Colonic mucosa (tissue), 4 donors: ENCODE measurements around the gene UTY. TPM values are rescaled to one million over a fixed set of nuclear protein-coding genes. Genes with fewer than 3 reads are reported as not detected.

ENCODE experiments used
- DNase-seq: peaks from one replicate; pipeline ENCODE4 v3.0.0-alpha.2; 2020
- H3K27ac ChIP-seq: fragments of 200-600 bp; one replicate; pipeline ENCODE4 v1.8.0; 2021
- H3K27me3 ChIP-seq: fragments of 200-600 bp; one replicate; pipeline ENCODE4 v1.8.0; 2021
- H3K36me3 ChIP-seq: fragments of 200-600 bp; one replicate; pipeline ENCODE4 v1.8.0; 2021
- H3K4me1 ChIP-seq: fragments of 200-600 bp; one replicate; pipeline ENCODE4 v1.8.0; 2021; ENCODE audit warnings: mild to moderate bottlenecking
- H3K4me3 ChIP-seq: fragments of 200-600 bp; one replicate; pipeline ENCODE4 v1.8.0; 2021
- H3K9ac ChIP-seq, 2 donors: one replicate each; pipeline ENCODE4 v1.7.0; 2013; ENCODE audit warnings: control low read depth in 2 of 2, low read depth in 2 of 2, low read length in 2 of 2
- H3K9me3 ChIP-seq: fragments of 200-600 bp; one replicate; pipeline ENCODE4 v1.8.0; 2021
- CTCF ChIP-seq: fragments of 200-600 bp; IDR thresholded peaks from one replicate; pipeline ENCODE4 v1.8.0; 2022; ENCODE audit warnings: antibody characterized with exemption, mild to moderate bottlenecking
- intact Hi-C: fragments of 100-400 bp; cut with DNase I; formaldehyde crosslinking; loops from one replicate; pipeline ENCODE4 v1.14.1; 2022
- total RNA-seq, 2 donors: library from RNA; stranded (reverse); fragmentation: NEBNext Ultra II Directional in 1 of 2; extraction: Animal tissue kit (Norgen Biotek cat#: 25700) in 1 of 2; gene quantifications; one replicate each; pipeline ENCODE4 v1.2.1, GENCODE V29; 2021
- donor health status: healthy.
- donor health status: DM: no; HTN: no; CAD: no.
- donor health status: DM: no; HTN: no; CAD: no.

Gene UTY
- total RNA-seq, 2 donors from 2014 or later = 0.12 TPM; not detected in 1

DNA sequence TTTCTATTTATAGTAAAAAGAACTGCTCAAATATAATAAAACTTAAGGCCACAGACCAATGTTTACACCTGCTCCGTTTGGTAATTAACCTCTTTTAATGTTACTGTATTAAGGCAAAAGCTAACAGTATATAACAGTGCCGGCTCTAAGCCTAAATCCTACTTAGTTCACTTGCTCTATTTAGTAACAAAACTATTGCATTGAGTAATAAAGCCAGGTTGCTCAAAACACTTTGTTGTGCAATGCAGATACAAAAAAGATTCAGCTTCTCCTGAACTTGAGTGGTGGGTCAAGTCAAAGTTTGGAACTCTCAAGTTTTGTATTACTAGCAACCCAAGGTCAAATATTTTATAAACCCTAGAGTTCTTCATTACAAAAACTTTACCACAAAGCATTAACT lies 116.2 kb downstream of the UTY start:
- H3K36me3 ChIP-seq = no peaks in the 10 kb centered on the region
- DNase-seq = no peak
- H3K27me3 ChIP-seq = no peaks in the 10 kb centered on the region
- H3K27ac ChIP-seq = no peak overlapping the region
- intact Hi-C loops = no loop called here
- H3K4me1 ChIP-seq = no peaks in the 10 kb centered on the region
- TF ChIP-seq CTCF = no peak
- H3K4me3 ChIP-seq = no peak overlapping the region
- H3K9me3 ChIP-seq = no peaks in the 10 kb centered on the region
- no peak overlapping the region for H3K9ac ChIP-seq

DNA sequence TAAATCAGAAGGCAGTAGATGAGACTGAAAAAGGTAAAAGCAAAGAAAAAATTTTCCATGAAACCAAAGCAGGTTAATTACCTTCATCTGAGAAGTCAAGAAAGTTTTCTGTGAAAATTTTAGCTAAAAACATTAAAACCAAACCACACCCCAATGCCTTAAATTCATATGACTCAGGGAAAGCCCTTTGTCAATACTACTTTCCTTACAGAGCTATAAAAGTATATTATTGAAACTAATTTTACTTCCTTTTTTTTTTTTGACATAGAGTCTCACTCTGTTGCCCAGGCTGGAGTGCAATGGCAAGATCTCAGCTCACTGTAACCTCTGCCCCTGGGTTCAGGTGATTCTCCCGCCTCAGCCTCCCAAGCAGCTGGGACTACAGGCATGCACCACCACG lies 117.2 kb downstream of the UTY start:
- no peak for DNase-seq
- Histone ChIP-seq H3K36me3 (no peaks in the 10 kb centered on the region), H3K4me1 (no peaks in the 10 kb centered on the region), H3K9me3 (no peaks in the 10 kb centered on the region), H3K9ac (no peak overlapping the region), H3K4me3 (no peak overlapping the region), H3K27me3 (no peaks in the 10 kb centered on the region), H3K27ac (no peak overlapping the region)
- no peak for TF ChIP-seq CTCF
- intact Hi-C loops = no loop called here

DNA sequence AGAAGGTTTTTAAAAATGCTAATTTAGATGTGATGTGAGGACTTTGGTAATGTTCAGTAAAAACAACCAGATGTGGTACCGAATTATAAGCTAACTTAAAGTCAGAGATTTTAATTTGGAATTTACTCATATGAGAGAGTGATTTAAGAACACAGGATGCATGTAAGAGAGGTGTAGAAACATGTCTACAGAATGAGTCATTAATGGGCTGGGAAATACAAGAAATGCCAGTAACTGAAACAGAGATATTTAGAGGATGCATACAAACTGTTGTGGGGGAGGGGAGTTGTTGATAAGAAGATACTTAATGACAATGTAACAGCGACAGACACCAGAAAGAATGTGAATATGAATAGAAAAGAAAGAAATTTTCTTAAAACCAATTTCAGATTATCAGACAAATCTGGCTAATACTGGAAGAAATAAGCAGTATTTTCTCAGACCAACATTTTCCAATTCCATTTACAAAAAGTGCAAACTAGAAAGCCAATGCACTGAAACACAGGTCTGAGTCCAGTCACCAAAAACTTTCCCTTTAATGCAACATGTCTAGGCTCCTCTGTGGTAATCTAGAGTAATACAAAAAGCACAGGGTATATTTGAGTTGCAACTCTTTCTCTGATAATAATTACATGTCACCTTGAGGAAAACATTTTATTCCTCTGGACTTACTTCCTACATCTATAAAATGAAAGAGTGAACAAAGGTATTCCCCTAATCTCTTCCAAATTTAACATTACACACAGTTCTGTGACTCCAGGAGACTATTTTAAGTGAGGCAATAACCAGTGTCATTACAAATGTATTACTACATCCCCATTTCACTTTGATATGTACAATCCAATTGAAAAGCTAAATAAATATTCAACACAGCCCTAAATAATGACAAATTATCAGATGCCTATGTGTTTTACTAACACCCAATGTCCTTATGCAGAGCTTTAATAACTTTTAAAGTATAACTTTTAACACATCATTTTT lies 117.9 kb downstream of the UTY start:
- Histone ChIP-seq H3K4me3 (no peak overlapping the region), H3K36me3 (no peaks in the 10 kb centered on the region), H3K4me1 (no peaks in the 10 kb centered on the region), H3K9ac (no peak overlapping the region), H3K9me3 (no peaks in the 10 kb centered on the region), H3K27ac (no peak overlapping the region), H3K27me3 (no peaks in the 10 kb centered on the region)
- DNase-seq = no peak
- no peak for TF ChIP-seq CTCF
- intact Hi-C loops = no loop called here

GRCh38 chrY:13351443-13351842 lies 128.4 kb downstream of the UTY start:
- H3K36me3 ChIP-seq = no peaks in the 10 kb centered on the region
- DNase-seq = no peak
- no peaks in the 10 kb centered on the region for H3K27me3 ChIP-seq
- intact Hi-C loops = no loop called here
- no peak overlapping the region for H3K4me3 ChIP-seq
- no peaks in the 10 kb centered on the region for H3K9me3 ChIP-seq
- H3K4me1 ChIP-seq = no peaks in the 10 kb centered on the region
- no peak for TF ChIP-seq CTCF
- no peak overlapping the region for H3K9ac ChIP-seq
- no peak overlapping the region for H3K27ac ChIP-seq

GRCh38 chrY:13347106-13347505 lies 132.7 kb downstream of the UTY start:
- intact Hi-C loops = no loop called here
- DNase-seq = no peak
- Histone ChIP-seq H3K9me3 (no peaks in the 10 kb centered on the region), H3K9ac (no peak overlapping the region), H3K4me1 (no peaks in the 10 kb centered on the region), H3K36me3 (no peaks in the 10 kb centered on the region), H3K27ac (no peak overlapping the region), H3K27me3 (no peaks in the 10 kb centered on the region), H3K4me3 (no peak overlapping the region)
- no peak for TF ChIP-seq CTCF
